Gastrocnemius medialis (tissue), 4 donors: ENCODE results near the gene PYM1.

Experiments
- CTCF ChIP-seq, 5 experiments: fragments of 450-650 bp in 3 of 5; fragments of 200-600 bp in 2 of 5; sonication (generic) in 2 of 5; IDR thresholded peaks in 4 of 5; conservative IDR thresholded peaks in 1 of 5; 1 replicate in 4 of 5; 2 replicates in 1 of 5; pipeline ENCODE4 v1.5.1; 2016 to 2019; ENCODE audit warnings: antibody characterized with exemption in 5 of 5, mild to moderate bottlenecking in 3 of 5, moderate library complexity in 3 of 5
- POLR2A ChIP-seq, 2 donors: fragments of 450-650 bp; IDR thresholded peaks; one replicate each; pipeline ENCODE4 v1.6.1; 2017; ENCODE audit warnings: antibody characterized with exemption in 2 of 2, mild to moderate bottlenecking in 2 of 2, moderate library complexity in 2 of 2

DNA sequence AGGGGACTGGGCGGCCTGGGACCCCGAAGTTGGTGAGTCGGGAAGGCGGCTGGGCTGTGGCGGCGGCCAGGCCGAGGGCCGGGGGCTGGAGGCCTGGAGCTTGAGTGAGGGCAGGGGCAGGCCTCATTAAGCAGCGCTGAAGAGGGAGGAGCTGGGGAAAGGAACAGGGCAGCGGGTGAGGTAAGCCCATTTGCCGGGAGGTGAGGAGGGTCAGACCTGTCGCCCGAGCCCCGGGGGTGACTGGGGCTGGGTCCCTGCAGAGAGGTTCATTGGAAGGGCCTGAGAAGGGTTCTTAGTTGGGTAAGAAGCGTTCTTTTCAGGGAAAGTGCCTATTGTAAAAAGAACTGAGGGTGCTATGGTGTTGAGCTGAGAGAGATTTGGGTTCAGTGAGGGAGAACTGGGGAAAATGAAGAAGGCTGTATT is 46.6 kb upstream of the PYM1 start:
- TF ChIP-seq CTCF (IDR thresholded peaks at IDR 0.05 in 4 of 5, conservative IDR thresholded peaks at IDR 0.05 in 1 of 5) (no peak), POLR2A (IDR thresholded peaks at IDR 0.05) (no peak)
